GM10266 (cell line): ENCODE data around the gene UQCRQ.

Experiments used
- DNase-seq: peaks from one replicate; pipeline ENCODE4 v3.0.0; 2012; ENCODE audit errors: extremely low spot score
- CTCF ChIP-seq: IDR thresholded peaks from 2 replicates; pipeline ENCODE4 v1.5.1; 2012; ENCODE audit warnings: mild to moderate bottlenecking, low read depth; ENCODE audit not compliant: control insufficient read depth, insufficient read depth; ENCODE audit errors: missing control alignments

Gene UQCRQ

GRCh38 chr5:132866342-132867045 lies at the start of gene UQCRQ, which contains the start of gene GDF9:
TSS of gene UQCRQ (plus strand) at chr5:132866642. CDS start at chr5:132866882, 240 bp downstream.
TSS of gene GDF9 (minus strand) at chr5:132866469. CDS start at chr5:132864533, 1,936 bp downstream.
- TF ChIP-seq CTCF: peak; percentile 47
- peak; percentile 94 for DNase-seq

- DNase-seq: no peak
- no peak for TF ChIP-seq CTCF
Observed at GRCh38 chr5:132817011-132817410, 49.4 kb upstream of the UQCRQ start.

- no peak for TF ChIP-seq CTCF
- peak; percentile 44 for DNase-seq
Observed at GRCh38 chr5:132819468-132819867, 47.0 kb upstream of the UQCRQ start.

- TF ChIP-seq CTCF: peak; percentile 92
- peak; percentile 93 for DNase-seq
Observed at GRCh38 chr5:132820162-132820754, 46.2 kb upstream of the UQCRQ start.

GRCh38 chr5:132821350-132821749 lies 45.1 kb upstream of the UQCRQ start:
- no peak for DNase-seq
- no peak for TF ChIP-seq CTCF

GRCh38 chr5:132821791-132822190 lies 44.7 kb upstream of the UQCRQ start:
- no peak for DNase-seq
- TF ChIP-seq CTCF: no peak
